ENCODE data around the gene DISP2.
A peak's percentile ranks its signal among the peaks of the same experiment; 100 is the strongest.

Gene DISP2

GRCh38 chr15:40357723-40358470 is at the start of gene DISP2:
Gene DISP2, plus strand, starts transcription at chr15:40358219. Its CDS starts 103 bp downstream, at chr15:40358322.
- DNase-seq, result peak; percentile 87

- DNase-seq, result no peak
Observed at GRCh38 chr15:40309344-40309862, 48.6 kb upstream of the DISP2 start.

DNA sequence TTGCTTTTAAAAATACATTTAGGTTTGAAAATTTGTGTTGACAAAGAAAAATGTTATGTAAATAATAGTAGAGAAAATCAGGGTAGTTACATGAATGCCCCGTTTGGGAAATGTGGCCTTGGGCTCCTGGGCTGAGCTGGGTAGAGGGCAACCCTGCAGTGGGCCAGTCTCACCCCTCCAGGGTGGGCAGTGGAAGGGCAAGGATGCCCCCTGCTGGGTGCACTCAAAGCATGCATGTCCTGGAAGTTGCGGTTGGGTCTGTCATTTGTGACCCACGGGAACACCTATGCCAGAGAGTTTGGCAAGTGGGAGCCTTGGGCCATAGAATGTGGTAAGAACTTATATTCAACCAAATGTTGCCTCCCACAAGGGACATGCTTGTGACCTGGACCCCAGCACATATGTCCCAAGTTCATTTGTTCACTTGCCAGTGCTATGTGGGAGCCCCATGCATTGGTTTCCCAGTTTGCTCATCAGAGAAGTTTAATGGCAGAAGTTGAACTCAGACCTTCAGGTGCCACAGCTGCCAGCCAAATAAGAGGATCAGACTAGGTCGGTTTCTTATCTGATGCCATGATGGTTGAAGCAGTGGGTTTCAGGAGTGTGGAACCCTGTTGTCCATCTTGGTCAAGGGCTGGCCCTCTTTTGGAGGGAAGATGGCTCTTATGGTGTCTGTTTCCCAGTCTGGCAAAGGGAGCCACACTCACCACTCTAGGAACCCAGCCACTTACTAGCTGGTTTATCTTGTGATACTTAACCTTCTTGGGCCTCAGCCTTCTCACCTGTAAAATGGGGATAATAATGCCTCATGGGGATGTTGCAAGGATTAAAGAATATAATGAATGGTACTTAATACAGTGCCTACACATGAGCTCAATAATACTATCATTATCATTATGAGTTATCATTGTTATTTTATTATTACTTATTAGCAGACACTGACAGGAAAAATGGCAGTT is 47.7 kb upstream of the DISP2 start:
- DNase-seq, result peak; percentile 52

GRCh38 chr15:40310993-40311392 is 47.0 kb upstream of the DISP2 start:
- no peak for DNase-seq

GRCh38 chr15:40312370-40313158 is 45.5 kb upstream of the DISP2 start:
- no peak for DNase-seq

GRCh38 chr15:40313531-40314398 is 44.3 kb upstream of the DISP2 start:
- no peak for DNase-seq

- DNase-seq, result no peak
Observed at GRCh38 chr15:40314723-40315276, 43.2 kb upstream of the DISP2 start.

- no peak for DNase-seq
Observed at GRCh38 chr15:40316931-40317330, 41.1 kb upstream of the DISP2 start.

- DNase-seq, result no peak
Observed at GRCh38 chr15:40317580-40317979, 40.4 kb upstream of the DISP2 start.

DNA sequence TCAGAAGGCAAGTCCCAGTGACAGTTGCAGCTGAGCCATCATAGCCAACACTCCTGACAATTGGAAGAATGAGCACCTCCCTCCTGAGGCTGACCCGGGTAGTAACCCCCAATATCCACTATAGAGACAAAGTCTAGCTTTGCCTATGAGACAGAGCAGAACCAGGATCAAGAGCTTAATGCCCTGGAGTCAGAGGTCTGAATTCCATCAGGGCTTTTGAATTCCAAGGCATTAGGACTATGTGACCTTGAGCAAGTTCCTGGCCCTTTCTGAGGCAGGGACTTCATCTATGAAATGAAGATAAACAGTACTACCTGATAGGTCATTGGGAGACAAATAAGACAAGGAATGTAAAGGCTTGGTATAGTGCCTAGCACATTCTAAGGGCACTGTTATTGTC is 37.6 kb upstream of the DISP2 start:
- no peak for DNase-seq

- peak; percentile 42 for DNase-seq
Observed at GRCh38 chr15:40320931-40321371, 37.1 kb upstream of the DISP2 start.

- DNase-seq, result no peak
Observed at GRCh38 chr15:40322531-40323238, 35.3 kb upstream of the DISP2 start.

DNA sequence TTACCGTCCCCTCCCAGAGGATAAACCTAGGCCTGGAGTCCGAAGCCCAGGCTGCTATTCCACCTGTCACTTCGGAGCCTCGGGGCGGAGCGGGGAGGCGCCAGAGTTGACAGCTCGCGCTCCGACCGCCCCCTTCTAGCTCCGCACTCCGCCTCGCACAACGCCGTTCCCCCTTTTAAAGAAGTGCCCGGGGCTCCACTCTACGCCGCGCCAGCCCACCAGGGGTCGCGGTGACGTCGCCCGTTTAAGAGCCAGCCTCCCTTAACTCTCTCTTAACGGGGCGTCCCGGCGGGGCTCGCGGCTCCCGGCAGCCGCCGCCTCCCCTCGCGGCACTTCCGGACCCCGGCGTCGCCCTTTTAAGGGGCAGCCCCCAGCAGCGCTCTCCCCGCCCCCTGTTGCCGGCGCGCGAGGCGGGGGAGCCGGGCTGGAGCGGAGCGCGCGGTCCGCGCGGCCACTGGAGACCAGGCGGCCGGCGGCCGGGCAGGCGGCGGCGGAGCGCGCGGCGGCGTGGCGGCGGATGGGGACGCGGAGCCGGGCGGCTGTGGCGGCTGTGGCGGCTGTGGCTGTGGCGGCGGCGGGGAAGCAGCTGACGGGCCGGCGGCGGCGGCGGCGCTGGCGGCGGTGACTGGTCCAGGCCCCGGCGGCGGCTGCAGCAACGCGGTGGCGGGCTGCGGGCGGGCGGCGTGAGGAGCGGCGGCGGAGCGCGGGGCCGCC is 34.6 kb upstream of the DISP2 start, which contains the start of gene INAFM2:
Gene INAFM2 (plus strand): TSS at position 454 of the 714 bp plus-strand sequence. CDS start 364 bp downstream, outside the sequence.
- peak; percentile 87 for DNase-seq

GRCh38 chr15:40323953-40324937 is 33.8 kb upstream of the DISP2 start:
- DNase-seq, result no peak

- no peak for DNase-seq
Observed at GRCh38 chr15:40325188-40325587, 32.8 kb upstream of the DISP2 start.

GRCh38 chr15:40325700-40326099 is 32.3 kb upstream of the DISP2 start:
- DNase-seq, result no peak

GRCh38 chr15:40327457-40327856 is 30.6 kb upstream of the DISP2 start:
- DNase-seq, result no peak

GRCh38 chr15:40328176-40328575 is 29.8 kb upstream of the DISP2 start:
- no peak for DNase-seq

DNA sequence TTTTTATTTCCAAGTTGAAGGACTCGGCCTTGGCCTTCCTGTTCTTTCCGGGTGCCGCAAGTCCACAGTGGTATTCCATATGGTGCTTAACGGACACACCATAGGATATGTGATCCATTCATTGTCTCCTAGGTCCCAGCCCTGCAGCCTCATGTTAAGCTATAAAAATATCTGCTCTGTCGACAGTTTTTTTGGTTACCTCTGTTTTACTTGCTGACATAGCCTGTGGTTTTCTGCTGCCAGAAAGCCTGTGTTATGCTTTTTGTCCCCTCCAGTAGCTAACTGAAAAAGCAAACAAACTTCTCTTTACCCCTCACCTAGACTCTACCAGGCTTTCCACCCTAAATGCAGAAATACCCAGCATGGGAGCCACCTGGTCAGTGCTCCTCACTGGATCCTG is 29.3 kb upstream of the DISP2 start:
- no peak for DNase-seq
